ENCODE results near the gene TTLL7.

- TF ChIP-seq CTCF (IDR thresholded peaks at IDR 0.05; ENCODE audit: low read length) (no peak), EZH2 (IDR thresholded peaks at IDR 0.05; ENCODE audit: borderline replicate concordance, low read length) (no peak)
These were observed 2.1 kb upstream of the TTLL7 start for GRCh38 chr1:84000954-84001495.
